Activated CD8-positive, alpha-beta T cell treated with anti-CD3 and anti-CD28 coated beads for 36 hours (primary cell): ENCODE measurements around the gene A4GNT. TPM values are rescaled to one million over a fixed set of nuclear protein-coding genes. Genes with fewer than 3 reads are reported as not detected.
A peak's percentile ranks its signal among the peaks of the same experiment; 100 is the strongest.
"Not testable (repeated sequence)": the region's sequence is repeated elsewhere in the genome, so short reads cannot be mapped to it uniquely, and the experiment has no call there.

Experiments used
- ATAC-seq: fragments of 200-7000 bp; cut with Tn5 transposase; one replicate; pipeline ENCODE4 v1.10.0; 2021; ENCODE audit warnings: mild to moderate bottlenecking, moderate library complexity
- CTCF ChIA-PET: fragments of 350-600 bp; sonication (Branson Sonifier 250); formaldehyde crosslinking; loops from one replicate; lab custom pipeline; 2021; ENCODE audit warnings: antibody characterized with exemption; lab: Charles Lee
- POLR2A ChIA-PET: fragments of 350-600 bp; sonication (Branson Sonifier 250); formaldehyde crosslinking; loops from one replicate; lab custom pipeline; 2021; ENCODE audit warnings: antibody characterized with exemption; lab: Charles Lee
- DNase-seq: peaks from one replicate; pipeline ENCODE4 v3.0.0-alpha.2; 2020
- H3K27ac Mint-ChIP-seq: one replicate; pipeline ENCODE4 v1.8.0; 2021; ENCODE audit warnings: mild to moderate bottlenecking, mixed read lengths
- H3K27me3 Mint-ChIP-seq: one replicate; pipeline ENCODE4 v1.8.0; 2021; ENCODE audit warnings: mixed read lengths
- H3K36me3 Mint-ChIP-seq: one replicate; pipeline ENCODE4 v1.8.0; 2021; ENCODE audit warnings: low read depth, mixed read lengths
- H3K4me1 Mint-ChIP-seq: one replicate; pipeline ENCODE4 v1.8.0; 2021; ENCODE audit warnings: low read depth, mixed read lengths
- H3K4me3 Mint-ChIP-seq: one replicate; pipeline ENCODE4 v1.8.0; 2021; ENCODE audit warnings: mild to moderate bottlenecking, moderate library complexity, mixed read lengths
- H3K9me3 Mint-ChIP-seq: one replicate; pipeline ENCODE4 v1.8.0; 2021; ENCODE audit warnings: mixed read lengths
- intact Hi-C: fragments of 100-400 bp; cut with micrococcal nuclease; formaldehyde crosslinking; loops from one replicate; pipeline ENCODE4 v1.10.0; 2022
- total RNA-seq, 2 experiments: library from RNA; stranded (reverse); gene quantifications; one replicate each; pipeline ENCODE4 v1.2.3, GENCODE V29; 2021
- TF ChIP-seq, protein P1 (sequence below): fragments of 200-600 bp; IDR thresholded peaks from one replicate; pipeline ENCODE4 v1.8.0; 2022; ENCODE audit warnings: antibody characterized with exemption, mild to moderate bottlenecking

A4GNT gene
- total RNA-seq, 2 experiments from 2014 or later = not detected

DNA sequence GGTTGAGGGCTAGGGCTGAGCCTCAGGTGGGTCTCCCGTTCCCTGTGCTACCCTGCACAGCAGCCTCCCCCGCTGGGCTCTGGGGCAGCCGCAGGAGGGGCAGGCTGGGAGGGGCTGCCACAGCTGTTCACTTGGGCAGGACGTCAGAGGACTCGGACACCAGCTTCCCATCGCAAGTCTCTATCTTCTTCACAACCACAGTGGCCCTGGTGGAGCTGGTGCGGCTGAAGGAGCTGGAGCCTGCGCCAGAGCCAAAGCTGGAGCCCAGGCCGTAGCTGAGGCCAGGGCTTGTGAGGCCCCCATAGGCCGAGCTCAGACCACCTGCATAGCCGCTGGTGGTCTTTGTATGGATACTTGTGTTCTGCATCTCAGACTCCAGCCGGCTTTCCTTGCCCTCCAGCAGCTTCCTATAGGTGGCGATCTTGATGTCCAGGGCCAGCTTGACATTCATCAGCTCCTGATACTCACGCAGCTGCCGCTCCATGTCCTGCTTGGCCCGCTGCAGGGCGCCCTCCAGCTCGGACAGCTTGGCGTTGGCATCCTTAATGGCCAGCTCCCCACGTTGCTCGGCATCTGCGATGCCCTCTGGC lies 30.7 kb downstream of the A4GNT start:
- H3K36me3 Mint-ChIP-seq, H3K4me3 Mint-ChIP-seq, ATAC-seq, H3K4me1 Mint-ChIP-seq, DNase-seq, H3K9me3 Mint-ChIP-seq, POLR2A ChIA-PET, H3K27me3 Mint-ChIP-seq, H3K27ac Mint-ChIP-seq, intact Hi-C loops: not testable (repeated sequence)
- CTCF ChIA-PET = interaction anchor here (1.0 to 1.9 kb wide), 4 partner anchors 9 to 32 kb away, joined by 3 to 5 read pairs (median 4); no protein-coding TSS in a partner anchor
- TF ChIP-seq, protein P1, sequence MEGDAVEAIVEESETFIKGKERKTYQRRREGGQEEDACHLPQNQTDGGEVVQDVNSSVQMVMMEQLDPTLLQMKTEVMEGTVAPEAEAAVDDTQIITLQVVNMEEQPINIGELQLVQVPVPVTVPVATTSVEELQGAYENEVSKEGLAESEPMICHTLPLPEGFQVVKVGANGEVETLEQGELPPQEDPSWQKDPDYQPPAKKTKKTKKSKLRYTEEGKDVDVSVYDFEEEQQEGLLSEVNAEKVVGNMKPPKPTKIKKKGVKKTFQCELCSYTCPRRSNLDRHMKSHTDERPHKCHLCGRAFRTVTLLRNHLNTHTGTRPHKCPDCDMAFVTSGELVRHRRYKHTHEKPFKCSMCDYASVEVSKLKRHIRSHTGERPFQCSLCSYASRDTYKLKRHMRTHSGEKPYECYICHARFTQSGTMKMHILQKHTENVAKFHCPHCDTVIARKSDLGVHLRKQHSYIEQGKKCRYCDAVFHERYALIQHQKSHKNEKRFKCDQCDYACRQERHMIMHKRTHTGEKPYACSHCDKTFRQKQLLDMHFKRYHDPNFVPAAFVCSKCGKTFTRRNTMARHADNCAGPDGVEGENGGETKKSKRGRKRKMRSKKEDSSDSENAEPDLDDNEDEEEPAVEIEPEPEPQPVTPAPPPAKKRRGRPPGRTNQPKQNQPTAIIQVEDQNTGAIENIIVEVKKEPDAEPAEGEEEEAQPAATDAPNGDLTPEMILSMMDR = peak; percentile 14

GRCh38 chr3:138099417-138099816 lies 32.8 kb downstream of the A4GNT start:
- no peak for ATAC-seq
- no peaks in the 10 kb centered on the region for H3K36me3 Mint-ChIP-seq
- TF ChIP-seq, protein P1 = no peak
- H3K27me3 Mint-ChIP-seq = peaks cover 5% of the 10 kb centered on the region
- ChIA-PET CTCF (interaction anchor here (1.2 to 1.6 kb wide), 2 partner anchors 14 to 19 kb away, joined by 3 to 4 read pairs; no protein-coding TSS in a partner anchor), POLR2A (no interaction called here)
- no peak for DNase-seq
- H3K4me1 Mint-ChIP-seq = no peaks in the 10 kb centered on the region
- no peak overlapping the region for H3K27ac Mint-ChIP-seq
- no peak overlapping the region for H3K4me3 Mint-ChIP-seq
- H3K9me3 Mint-ChIP-seq = no peaks in the 10 kb centered on the region
- intact Hi-C loops = no loop called here

GRCh38 chr3:138097192-138098172 lies 34.7 kb downstream of the A4GNT start:
- Mint-ChIP-seq H3K36me3 (no peaks in the 10 kb centered on the region), H3K9me3 (no peaks in the 10 kb centered on the region), H3K4me1 (no peaks in the 10 kb centered on the region), H3K27ac (no peak overlapping the region), H3K4me3 (no peak overlapping the region), H3K27me3 (peaks cover 7% of the 10 kb centered on the region)
- POLR2A ChIA-PET = interaction anchor here (1.1 kb wide), 1 partner anchor 10 kb away, joined by 3 read pairs; no protein-coding TSS in a partner anchor
- ATAC-seq (peak; percentile 67), DNase-seq (peak; percentile 33)
- TF ChIP-seq, protein P1 = peak; percentile 60
- CTCF ChIA-PET = interaction anchor here (0.8 to 2.2 kb wide), 3 partner anchors 9 to 15 kb away, joined by 3 to 8 read pairs (median 4); no protein-coding TSS in a partner anchor
- intact Hi-C loops = no loop called here

GRCh38 chr3:138093721-138094120 lies 38.5 kb downstream of the A4GNT start:
- no peaks in the 10 kb centered on the region for H3K4me1 Mint-ChIP-seq
- H3K36me3 Mint-ChIP-seq = no peaks in the 10 kb centered on the region
- intact Hi-C loops = no loop called here
- CTCF ChIA-PET = interaction anchor here (0.7 to 1.1 kb wide), 3 partner anchors 13 to 33 kb away, joined by 3 to 4 read pairs (median 3); no protein-coding TSS in a partner anchor
- POLR2A ChIA-PET = no interaction called here
- H3K9me3 Mint-ChIP-seq = no peaks in the 10 kb centered on the region
- no peak for ATAC-seq
- no peak overlapping the region for H3K4me3 Mint-ChIP-seq
- DNase-seq = no peak
- TF ChIP-seq, protein P1 = no peak
- H3K27ac Mint-ChIP-seq = no peak overlapping the region
- peaks cover 10% of the 10 kb centered on the region for H3K27me3 Mint-ChIP-seq
